SK-MEL-5 (cell line): ENCODE measurements around the gene MICOS13. TPM values are rescaled to one million over a fixed set of nuclear protein-coding genes. Genes with fewer than 3 reads are reported as not detected.

Experiments
- DNase-seq: peaks from one replicate; pipeline ENCODE4 v3.0.0-alpha.2; 2016; ENCODE audit warnings: low read depth, low spot score
- in situ Hi-C: cut with HindIII; loops from 2 replicates; pipeline ENCODE4 v1.10.0; 2016; ENCODE audit warnings: low sequenced_read_pairs, high pct_unique_total_duplicates, low pct_unique_long_range_greater_than_20kb
- total RNA-seq: library from RNA; depleted of rRNA; stranded (reverse); fragments of >200 nt; shearing (Covaris generic); gene quantifications from 2 replicates; pipeline ENCODE4 v1.2.3, GENCODE V29; 2014

MICOS13 gene
- total RNA-seq, 1 experiment from 2014 or later, result 86.1 TPM

DNA sequence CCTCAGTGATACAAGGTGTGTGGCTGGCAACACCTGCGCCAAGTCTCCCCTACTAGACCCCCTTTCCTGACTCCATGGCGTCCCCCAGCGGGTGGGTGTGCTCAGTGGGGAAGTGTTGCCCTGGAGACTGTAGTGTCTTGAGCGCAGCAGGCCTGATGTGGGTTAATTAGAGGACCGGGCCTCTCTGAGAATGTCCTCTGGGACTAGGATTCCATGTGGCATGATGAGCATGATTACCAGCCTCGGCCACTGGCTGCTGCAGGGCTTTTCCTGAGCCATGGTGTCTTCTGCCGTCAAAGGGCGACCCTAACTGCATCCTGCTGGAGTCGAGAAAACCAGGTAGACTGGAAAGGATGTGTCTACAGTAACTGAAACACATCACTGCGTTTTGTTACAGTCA lies 28.1 kb downstream of the MICOS13 start:
- DNase-seq, result no peak
- in situ Hi-C loops, result no loop called here

DNA sequence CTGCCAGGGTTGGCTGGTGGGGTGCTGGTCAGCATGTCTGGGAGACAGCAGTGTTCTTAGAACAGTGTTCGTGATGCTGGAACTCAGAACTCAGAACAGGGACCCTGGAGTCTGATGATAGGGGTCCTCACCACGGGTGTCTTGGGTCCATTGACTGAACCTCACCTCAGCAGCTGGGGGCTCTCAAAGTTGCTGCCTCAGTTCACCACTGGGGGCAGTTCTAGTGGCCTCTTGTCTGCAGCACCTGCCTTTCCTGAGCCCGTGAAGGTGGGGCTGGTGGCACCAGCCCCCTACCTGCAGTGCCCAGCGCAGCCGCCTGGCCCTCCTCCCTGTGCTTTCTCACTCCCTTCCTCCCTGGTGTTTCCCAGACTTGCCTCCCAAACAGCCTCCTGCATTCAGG lies 29.0 kb downstream of the MICOS13 start:
- in situ Hi-C loops, result no loop called here
- no peak for DNase-seq

DNA sequence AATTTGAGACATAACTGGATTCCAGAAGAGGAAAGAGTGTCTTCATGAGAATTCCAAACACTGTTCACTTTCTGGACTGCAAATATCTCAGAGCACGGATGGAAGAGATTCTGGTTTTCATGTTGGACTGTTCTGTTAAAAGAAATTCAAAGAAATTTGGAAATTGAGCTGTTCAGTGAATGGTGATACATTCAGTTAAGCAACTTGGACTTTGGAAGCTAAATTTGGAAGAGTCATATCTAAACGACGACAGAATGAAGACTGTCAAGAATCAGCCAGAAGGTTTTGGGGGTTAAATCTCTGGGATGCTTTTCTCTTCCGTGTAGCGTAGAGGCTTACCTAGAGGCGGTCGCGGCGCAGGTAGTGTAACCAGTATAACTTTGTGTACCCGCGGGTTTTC lies 31.9 kb downstream of the MICOS13 start:
- in situ Hi-C loops, result no loop called here
- no peak for DNase-seq

DNA sequence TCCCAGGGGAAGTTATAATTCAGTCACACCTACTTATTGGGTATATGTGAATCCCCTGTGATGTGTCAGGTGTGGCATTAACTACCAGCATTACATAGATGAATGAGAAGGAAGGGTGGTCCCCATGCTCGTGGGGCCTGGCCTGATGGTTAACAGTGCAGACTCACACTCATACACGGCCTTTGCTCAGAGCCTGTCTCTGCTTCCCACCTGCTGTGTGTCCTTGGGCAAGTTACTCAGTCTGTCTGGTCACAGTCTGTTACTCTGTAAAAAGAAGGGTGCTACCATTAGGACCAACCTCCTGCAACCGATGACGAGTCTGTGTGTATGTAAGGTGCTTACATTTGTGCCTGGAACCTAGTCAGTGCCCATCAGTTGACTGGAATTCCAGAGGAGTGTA lies 33.6 kb downstream of the MICOS13 start:
- in situ Hi-C loops, result no loop called here

DNA sequence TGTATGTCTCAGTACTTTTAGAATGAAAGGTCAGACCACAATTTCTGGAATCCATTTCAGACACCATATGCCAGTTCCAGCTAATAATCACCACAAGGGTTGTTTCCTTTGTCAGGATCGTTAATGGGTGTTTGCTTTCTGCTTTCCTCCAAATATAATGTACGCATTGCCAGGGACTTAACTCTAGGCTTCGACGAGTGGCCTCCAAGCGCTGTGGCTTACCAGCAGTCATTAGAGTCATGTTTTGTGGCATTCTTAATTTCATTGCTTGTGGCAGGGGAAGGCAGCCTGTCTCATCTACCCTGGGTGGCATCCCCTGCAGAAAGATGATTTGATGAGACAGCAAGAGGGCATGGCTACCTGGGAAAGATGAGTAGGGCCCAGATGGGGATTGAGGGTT lies 34.9 kb downstream of the MICOS13 start:
- in situ Hi-C loops, result no loop called here
- DNase-seq, result no peak

More for the DNA sequence above, 33.6 kb downstream of the MICOS13 start:
- DNase-seq, result no peak

DNA sequence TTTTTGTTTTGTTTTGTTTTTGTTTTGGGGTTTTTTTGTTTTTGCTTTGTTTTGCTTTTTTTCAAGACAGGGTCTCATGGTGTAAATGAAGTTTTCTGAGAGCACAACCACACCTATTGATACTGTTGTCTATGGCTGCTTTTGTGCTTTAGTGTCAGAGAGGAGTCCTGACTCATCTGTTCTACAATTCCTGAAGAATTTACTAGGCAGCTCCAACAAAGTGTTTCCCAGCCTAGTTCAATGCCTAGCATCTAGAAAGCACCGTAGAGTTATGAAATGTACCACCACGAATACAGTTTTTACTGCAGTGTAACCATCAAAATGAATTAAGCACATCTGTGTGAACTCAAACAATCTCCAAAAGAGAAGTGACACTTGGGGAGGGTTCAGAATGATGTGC lies 36.3 kb downstream of the MICOS13 start:
- in situ Hi-C loops, result no loop called here
- no peak for DNase-seq

DNA sequence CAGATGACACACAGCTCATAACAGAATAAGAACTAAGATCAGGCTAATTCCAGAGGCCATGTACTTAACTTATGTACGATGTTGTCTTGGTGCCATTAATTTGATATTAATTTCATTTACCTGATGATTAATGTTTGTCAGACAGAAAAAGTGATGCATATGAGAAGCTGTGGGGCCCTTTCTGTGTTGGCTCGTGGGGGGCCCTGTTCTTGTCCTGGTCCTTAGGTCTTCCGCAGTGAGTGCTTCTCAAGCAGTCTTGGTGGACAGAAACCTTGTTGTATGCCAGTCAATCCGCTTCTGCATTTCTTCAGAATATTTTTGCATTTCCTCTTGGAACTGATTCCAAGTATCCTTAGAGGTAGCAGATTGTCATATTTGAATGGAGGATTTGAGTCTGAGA lies 37.3 kb downstream of the MICOS13 start:
- DNase-seq, result no peak
- in situ Hi-C loops, result no loop called here

DNA sequence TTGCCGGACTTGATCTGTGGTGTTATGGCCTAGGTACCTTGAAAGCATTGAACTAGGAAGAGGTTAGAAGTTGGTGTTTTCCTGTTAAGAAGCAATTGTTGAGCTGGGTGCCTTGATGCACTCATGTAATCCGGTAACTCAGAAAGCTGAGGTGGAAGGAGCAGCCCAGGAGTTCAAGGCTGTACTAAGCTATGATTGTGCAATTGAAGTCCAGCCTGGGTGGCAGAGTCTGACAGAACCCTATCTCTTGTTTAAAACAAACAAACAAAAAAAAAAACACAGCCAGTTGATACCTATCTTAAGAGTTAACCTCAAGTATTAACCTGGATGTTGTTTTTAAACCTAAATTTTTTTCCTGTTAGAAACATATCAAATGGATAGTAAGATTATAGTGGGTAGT lies 38.1 kb downstream of the MICOS13 start:
- DNase-seq, result no peak
- in situ Hi-C loops, result no loop called here

DNA sequence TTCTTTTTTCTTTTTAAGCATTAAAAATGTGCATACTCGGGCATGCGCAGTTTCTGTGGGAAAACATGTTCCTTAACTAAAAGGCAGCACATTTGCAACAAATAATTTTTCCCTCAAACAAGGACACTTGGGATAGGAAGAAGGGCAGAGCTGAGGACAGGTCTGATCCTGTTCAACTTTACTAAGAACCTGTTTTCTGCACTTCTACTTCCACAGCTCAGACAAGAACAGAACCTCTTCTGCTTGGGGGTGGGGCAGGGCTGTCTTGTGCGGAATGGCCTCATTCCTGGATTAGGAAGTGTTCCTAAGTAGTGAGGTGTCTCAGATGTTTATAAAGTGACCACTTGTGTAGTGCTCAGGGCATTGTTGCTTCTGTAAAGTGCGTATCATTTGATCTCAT lies 39.1 kb downstream of the MICOS13 start:
- DNase-seq, result no peak
- in situ Hi-C loops, result no loop called here

DNA sequence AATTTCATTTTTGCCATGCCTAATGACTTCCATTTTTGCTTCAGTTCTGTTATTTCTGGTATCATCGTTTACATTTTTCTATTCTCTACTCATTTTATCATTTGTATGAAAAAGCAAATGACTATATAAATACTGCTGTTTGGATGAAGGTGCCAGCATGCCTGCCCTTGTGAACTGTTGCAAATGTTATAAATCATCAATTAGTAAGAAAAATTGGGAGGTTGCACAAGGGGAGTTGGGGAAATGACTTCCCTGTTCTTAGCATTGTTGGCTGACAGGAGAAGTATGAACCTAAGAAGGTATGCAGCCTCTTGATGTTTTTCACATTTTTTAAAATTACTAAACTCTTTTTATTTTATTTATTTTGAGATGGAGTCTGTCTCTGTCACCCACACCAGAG lies 42.3 kb downstream of the MICOS13 start:
- in situ Hi-C loops, result no loop called here
- no peak for DNase-seq

DNA sequence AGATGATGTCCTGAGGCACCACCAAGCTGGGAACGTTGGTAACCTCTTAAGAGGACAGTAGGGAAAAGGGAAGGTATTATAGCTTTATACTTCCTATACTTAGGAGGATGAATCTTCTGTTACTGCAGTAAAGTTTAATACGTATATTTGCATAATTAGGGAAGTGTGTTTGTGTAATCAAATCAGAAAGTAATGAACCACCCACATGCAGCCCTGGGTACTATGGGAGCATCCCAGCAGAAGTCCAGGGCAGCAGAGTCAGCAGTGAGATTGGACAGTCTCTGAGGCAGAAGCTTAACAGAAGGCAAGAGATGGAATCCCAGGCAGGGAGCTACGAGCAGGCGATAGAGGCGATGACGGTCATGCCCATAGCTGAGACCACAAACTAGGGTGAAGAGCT lies 44.9 kb downstream of the MICOS13 start:
- in situ Hi-C loops, result no loop called here
- DNase-seq, result no peak

DNA sequence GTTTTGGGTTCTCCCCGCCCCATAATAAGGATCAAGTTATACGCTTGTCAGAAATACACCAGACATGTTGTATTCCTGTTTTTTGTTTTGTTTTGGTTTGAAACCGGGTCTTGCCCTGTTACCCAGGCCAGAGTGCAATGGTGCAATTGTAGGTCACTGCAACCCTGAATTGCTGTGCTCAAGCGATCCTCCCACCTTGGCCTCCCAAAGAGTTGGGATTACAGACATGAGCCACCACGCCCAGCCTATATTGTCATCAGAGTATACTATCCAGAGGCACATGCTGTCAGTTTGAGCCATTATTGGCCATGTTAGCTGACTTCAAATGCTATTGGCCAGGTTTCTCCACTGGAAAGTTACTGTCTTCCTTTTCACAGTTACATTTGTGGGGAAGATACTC lies 47.7 kb downstream of the MICOS13 start:
- in situ Hi-C loops, result no loop called here
- no peak for DNase-seq

DNA sequence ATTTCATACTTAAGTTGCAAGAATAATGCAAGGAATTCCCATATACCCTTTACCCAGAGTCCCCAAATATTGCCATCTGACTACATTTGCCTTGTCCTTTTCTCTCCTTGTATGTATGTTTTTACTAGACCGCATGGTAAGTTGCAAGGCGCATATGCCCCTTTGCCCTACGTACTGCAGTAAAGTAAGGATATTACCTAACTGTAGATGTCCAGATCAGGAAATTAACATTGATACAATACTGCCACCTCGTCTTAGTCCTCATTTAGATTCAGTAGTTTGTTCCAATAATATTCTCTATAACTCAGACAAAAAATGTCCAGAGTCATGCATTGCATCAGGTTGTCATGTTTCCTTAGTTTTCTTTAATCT lies 48.1 kb downstream of the MICOS13 start:
- no peak for DNase-seq
- in situ Hi-C loops, result no loop called here

DNA sequence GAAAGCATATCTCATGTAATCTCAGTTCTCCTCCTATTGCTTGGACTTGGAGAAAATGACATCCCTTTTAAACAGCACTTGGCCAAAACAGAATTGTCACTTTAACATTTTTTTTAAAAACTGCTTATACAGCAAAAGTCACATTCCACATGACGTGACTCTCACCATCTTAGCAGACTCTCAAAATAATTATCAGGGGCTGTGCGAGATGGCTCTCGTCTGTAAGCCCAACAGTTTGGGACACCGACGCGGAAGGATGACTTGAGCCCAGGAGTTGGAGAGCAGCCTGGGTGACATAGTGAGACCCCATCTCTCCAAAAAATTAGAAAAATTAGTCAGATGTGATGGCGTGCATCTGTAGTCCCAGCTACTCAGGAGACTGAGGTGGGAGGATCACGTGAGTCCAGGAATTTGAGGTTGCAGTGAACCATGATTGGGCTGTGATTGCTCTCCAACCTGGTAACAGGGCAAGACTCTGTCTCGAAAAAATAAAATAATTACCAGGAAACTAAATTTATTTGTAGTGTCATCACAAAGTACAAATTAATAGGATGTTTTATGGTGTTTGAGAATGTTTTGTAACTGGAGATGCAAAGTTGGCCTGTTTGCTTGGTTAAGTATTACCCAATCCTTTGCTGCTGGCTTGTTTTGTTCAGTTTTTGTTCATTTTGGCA lies 48.6 kb downstream of the MICOS13 start:
- in situ Hi-C loops, result no loop called here
- DNase-seq, result no peak

DNA sequence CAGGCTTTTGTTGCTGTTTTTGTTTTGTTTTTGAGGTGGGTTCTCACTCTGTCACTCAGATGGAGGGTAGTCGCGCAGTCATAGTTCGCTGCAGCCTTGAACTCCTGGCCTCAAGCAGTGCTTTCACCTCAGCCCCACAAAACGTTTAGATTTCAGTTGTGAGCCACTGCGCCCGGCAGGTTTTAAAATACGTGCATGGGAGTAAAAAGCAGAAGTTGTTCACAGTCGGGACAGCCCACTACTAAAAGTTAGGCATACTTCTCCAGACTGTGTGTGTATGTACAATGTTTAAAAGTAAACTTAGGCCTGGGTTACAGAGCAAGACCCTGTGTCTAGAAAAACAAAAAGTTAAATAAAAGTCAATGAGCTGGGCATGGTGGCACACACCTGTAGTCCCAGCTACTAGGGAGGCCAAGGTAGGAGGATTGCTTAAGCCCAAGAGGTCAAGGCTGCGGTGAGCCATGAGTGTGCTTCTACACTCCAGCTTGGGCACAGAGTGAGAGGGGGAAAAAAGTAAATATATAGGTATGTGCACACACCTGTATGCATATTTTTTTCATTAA lies 51.3 kb downstream of the MICOS13 start:
- no peak for DNase-seq
- in situ Hi-C loops, result no loop called here

DNA sequence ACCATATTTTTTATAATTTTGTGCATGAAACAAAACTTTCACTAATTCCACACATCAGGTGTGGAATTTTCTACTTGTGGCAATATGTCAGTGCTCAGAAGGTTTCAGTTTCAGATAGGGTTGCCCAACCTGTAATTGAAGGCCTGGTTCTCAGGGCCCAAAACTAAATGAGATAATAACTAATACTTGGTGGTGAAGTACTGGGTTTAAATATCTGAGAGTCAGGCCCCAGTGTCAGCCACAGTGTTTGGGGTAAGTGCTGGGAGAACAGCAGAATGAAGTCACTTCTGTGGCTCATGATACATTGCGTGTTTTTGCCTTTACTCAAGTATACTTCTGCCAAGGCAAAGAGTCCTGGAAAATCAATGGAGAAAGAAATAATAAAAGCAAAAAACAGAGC lies 51.9 kb downstream of the MICOS13 start:
- in situ Hi-C loops, result no loop called here
- DNase-seq, result no peak
